Kidney (tissue), 14 donors: ENCODE results near the gene SMURF1. TPM values are rescaled to one million over a fixed set of nuclear protein-coding genes. Genes with fewer than 3 reads are reported as not detected.

Experiments
- DNase-seq, 5 donors: peaks; one replicate each; pipeline ENCODE4 v3.0.0-alpha.2; 2013 to 2020
- FAIRE-seq: peaks from 2 replicates; lab custom pipeline; 2012; peaks lifted over from hg19 to GRCh38; lab: Jason Lieb, UNC
- H3K27ac ChIP-seq, 2 donors: one replicate each; pipeline ENCODE4 v1.7.0; 2013; ENCODE audit warnings: low read depth in 2 of 2, low read length in 2 of 2, inconsistent platforms in 1 of 2
- H3K27me3 ChIP-seq: one replicate; pipeline ENCODE4 v1.7.1; 2013; ENCODE audit warnings: low read length, inconsistent platforms; ENCODE audit not compliant: control insufficient read depth, insufficient read depth
- H3K36me3 ChIP-seq, 3 donors: one replicate each; pipeline versions ENCODE4 v1.7.0 to v1.7.1; 2013; ENCODE audit warnings: low read length in 3 of 3, control low read depth in 1 of 3, inconsistent platforms in 1 of 3; ENCODE audit not compliant: insufficient read depth in 3 of 3, control insufficient read depth in 2 of 3
- H3K4me1 ChIP-seq, 3 donors: one replicate each; pipeline versions ENCODE4 v1.7.0 to v1.7.1; 2013; ENCODE audit warnings: low read length in 3 of 3, inconsistent platforms in 1 of 3, low read depth in 1 of 3; ENCODE audit not compliant: control insufficient read depth in 2 of 3, insufficient read depth in 2 of 3
- H3K4me3 ChIP-seq, 3 donors: one replicate each; pipeline versions ENCODE4 v1.7.0 to v1.8.1; 2013; ENCODE audit warnings: low read length in 3 of 3, control low read depth in 1 of 3, inconsistent platforms in 1 of 3
- H3K9ac ChIP-seq, 3 donors: one replicate each; pipeline versions ENCODE4 v1.7.0 to v1.7.1; 2013; ENCODE audit warnings: low read length in 3 of 3, control low read depth in 1 of 3, inconsistent platforms in 1 of 3
- H3K9me3 ChIP-seq, 3 donors: one replicate each; pipeline versions ENCODE4 v1.7.0 to v1.7.1; 2013; ENCODE audit warnings: low read length in 3 of 3, control low read depth in 1 of 3, inconsistent platforms in 1 of 3; ENCODE audit not compliant: control insufficient read depth in 2 of 3, insufficient read depth in 1 of 3
- intact Hi-C: fragments of 100-400 bp; cut with DNase I; formaldehyde crosslinking; loops from one replicate; pipeline ENCODE4 v1.11.1; 2022
- polyA plus RNA-seq: library from polyadenylated mRNA; stranded (reverse); fragments of 350-450 nt; fragmentation: Illumina TruSeq; extraction: RNeasy Lipid Tissue Mini Kit (QIAGEN cat#74804); gene quantifications from one replicate; pipeline ENCODE4 v1.2.3, GENCODE V29; 2014; ENCODE audit warnings: low read depth, low replicate concordance; ENCODE audit not compliant: insufficient read depth
- total RNA-seq: library from RNA; stranded (reverse); fragmentation: NEBNext Ultra II Directional; extraction: Animal tissue kit (Norgen Biotek cat#: 25700); gene quantifications from one replicate; pipeline ENCODE4 v1.2.1, GENCODE V29; 2021
- TF ChIP-seq, protein P1 (sequence below): IDR thresholded peaks from 3 replicates; pipeline ENCODE4 v1.5.1; 2012; ENCODE audit warnings: mild to moderate bottlenecking, moderate library complexity, borderline replicate concordance; ENCODE audit not compliant: insufficient read depth; ENCODE audit errors: extremely low read depth
- donor health status: control.
- donor health status: control.
- donor health status: control.
- donor health status: control.
- donor health status: control.
- donor health status: DM: yes; HTN: yes; CAD: no.
- donor health status: Normal renal cell carcinoma (clear cell type).

The SMURF1 gene
- total and polyA plus RNA-seq, 2 donors from 2014 or later: 6.3 to 29.8 TPM

DNA sequence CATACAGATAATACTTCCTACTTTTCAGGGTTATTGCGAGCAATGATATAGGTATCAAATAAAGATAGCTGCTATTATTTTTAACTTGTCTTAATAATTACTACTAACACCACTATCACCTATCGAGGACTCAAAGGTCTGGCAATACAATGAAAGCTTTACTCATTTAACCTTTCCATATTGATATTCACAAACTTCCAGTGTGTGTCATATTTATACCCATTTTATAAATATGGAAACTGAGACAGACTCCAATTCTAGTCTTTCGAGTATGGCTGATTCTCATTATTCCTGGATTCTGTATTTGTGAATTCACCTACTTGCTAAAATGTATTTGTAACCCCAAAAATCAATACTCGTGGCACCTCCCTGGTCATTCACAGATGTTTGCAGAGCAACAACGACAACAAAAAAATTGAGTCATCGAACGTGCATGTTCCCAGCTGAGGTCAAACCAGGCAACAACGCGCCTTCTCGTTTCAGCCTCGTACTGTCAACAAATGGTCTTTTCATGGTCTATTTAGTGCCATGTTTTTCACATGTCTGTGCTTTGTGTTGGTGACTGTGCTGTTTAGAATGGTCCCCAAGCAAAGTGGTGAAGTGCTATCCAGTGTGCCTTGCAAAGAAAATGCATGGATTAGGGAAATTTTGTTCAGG, 51.7 kb downstream of the SMURF1 start:
- peaks cover 0 to 6% (median 1%) of the 10 kb centered on the region in 3 donors for H3K4me1 ChIP-seq
- intact Hi-C loops: no loop called here
- no peak overlapping the region for H3K4me3 ChIP-seq
- no peaks in the 10 kb centered on the region for H3K36me3 ChIP-seq
- H3K27ac ChIP-seq: no peak overlapping the region
- no peaks in the 10 kb centered on the region for H3K9me3 ChIP-seq
- H3K9ac ChIP-seq: no peak overlapping the region
- FAIRE-seq (no peak), DNase-seq (no peak)
- TF ChIP-seq, protein P1, sequence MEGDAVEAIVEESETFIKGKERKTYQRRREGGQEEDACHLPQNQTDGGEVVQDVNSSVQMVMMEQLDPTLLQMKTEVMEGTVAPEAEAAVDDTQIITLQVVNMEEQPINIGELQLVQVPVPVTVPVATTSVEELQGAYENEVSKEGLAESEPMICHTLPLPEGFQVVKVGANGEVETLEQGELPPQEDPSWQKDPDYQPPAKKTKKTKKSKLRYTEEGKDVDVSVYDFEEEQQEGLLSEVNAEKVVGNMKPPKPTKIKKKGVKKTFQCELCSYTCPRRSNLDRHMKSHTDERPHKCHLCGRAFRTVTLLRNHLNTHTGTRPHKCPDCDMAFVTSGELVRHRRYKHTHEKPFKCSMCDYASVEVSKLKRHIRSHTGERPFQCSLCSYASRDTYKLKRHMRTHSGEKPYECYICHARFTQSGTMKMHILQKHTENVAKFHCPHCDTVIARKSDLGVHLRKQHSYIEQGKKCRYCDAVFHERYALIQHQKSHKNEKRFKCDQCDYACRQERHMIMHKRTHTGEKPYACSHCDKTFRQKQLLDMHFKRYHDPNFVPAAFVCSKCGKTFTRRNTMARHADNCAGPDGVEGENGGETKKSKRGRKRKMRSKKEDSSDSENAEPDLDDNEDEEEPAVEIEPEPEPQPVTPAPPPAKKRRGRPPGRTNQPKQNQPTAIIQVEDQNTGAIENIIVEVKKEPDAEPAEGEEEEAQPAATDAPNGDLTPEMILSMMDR: no peak
- H3K27me3 ChIP-seq: no peaks in the 10 kb centered on the region

DNA sequence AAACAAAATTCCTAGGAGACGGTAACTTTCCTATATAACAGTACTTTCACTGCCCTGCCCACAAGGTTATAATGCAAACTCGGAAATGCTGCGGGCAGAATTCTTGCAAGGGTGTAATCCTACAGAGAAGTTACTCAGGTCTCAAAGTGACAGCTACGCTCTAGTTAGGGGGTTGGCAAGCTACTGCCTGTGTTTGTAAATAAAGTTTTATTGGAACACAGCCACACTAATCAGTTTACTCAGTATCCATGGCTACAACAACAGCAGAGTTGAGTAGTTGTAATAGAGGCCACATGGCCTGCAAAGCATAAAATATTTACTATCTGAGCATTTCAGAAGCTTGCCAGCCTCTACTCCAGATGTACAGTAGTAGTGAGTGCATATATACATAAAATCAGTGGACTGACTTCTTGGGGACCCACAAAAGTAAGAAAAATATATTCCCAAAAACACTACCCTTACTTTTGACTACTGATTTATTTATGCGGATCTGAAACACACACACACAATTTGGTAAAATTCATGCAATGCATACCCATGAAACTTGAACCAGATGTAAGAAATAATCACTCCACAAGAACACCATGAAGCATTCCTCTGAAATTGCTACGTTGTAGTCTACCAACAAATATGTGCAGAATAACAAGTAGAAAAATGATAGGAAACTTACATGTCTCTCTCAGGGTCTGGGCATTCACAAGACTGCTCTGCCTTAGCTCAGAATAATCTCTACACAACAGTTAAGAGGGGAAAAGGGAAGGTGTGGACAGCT, 53.0 kb downstream of the SMURF1 start:
- no peaks in the 10 kb centered on the region for H3K27me3 ChIP-seq
- no peak overlapping the region for H3K4me3 ChIP-seq
- FAIRE-seq (no peak), DNase-seq (no peak)
- no peaks in the 10 kb centered on the region for H3K36me3 ChIP-seq
- H3K9me3 ChIP-seq: no peaks in the 10 kb centered on the region
- no peak overlapping the region for H3K27ac ChIP-seq
- intact Hi-C loops: no loop called here
- TF ChIP-seq, protein P1: no peak
- H3K4me1 ChIP-seq: peaks cover 0 to 5% (median 0%) of the 10 kb centered on the region in 3 donors
- H3K9ac ChIP-seq: no peak overlapping the region

DNA sequence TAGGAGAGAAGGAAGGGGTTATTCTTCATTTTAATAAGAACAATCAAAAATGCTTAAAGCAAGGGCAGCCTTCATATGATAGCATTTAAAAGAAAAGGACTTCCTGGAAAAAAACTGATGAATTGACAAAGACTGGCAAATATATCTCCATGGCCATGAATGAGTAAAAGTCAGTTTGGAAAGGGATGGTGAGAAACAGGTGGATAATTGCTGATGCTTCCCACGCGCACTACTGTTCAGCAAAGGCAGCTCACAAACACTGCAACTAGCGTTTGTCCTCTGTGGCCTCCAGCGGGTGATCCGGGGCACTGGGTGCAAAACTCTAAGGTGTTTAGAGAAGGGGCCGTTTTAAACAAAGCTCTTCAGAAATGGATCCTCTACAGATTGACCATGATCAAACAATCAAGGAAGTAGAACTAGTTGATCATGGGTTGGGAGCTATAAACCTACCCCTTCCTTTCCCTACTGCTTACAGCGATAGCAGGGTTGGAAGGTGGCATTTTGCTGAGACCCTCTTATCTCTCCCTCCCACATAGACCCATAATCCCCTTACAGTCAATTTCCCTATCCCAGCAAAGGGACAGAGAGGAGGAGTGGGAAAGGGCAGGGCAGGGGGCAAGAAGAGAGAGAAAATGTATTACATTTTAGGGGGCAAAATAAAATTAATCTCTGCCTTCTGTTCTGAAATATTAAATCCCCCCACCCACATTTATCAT, 53.8 kb downstream of the SMURF1 start:
- TF ChIP-seq, protein P1: no peak
- no peaks in the 10 kb centered on the region for H3K36me3 ChIP-seq
- no peaks in the 10 kb centered on the region for H3K4me1 ChIP-seq
- intact Hi-C loops: no loop called here
- no peaks in the 10 kb centered on the region for H3K27me3 ChIP-seq
- no peak overlapping the region for H3K4me3 ChIP-seq
- no peak overlapping the region for H3K9ac ChIP-seq
- DNase-seq (no peak), FAIRE-seq (no peak)
- no peak overlapping the region for H3K27ac ChIP-seq
- no peaks in the 10 kb centered on the region for H3K9me3 ChIP-seq
